ENCODE measurements around the gene CPNE5.
A peak's percentile ranks its signal among the peaks of the same experiment; 100 is the strongest.

The CPNE5 gene

GRCh38 chr6:36857325-36857724, 18.1 kb upstream of the CPNE5 start:
- peaks cover 0 to 17% (median 1%) of the 10 kb centered on the region in 4 experiments for H3K4me1 ChIP-seq (ENCODE audit: control extremely low read depth in 1 of 4, control insufficient read depth in 4 of 4, insufficient read depth in 4 of 4, low read length in 3 of 4)
- no peak overlapping the region for H3K4me3 ChIP-seq (ENCODE audit: control insufficient read depth in 1 of 7, extremely low read depth in 1 of 7, insufficient read depth in 4 of 7, low read depth in 2 of 7, low read length in 6 of 7)
- H3K36me3 ChIP-seq (ENCODE audit: control insufficient read depth in 4 of 4, insufficient read depth in 4 of 4, low read length in 3 of 4): peaks cover 7 to 53% (median 29%) of the 10 kb centered on the region in 4 experiments
- WGBS (ENCODE audit: insufficient coverage): 100% methylated on average over 3 of the region's 4 CpGs
- H3K9me3 ChIP-seq (ENCODE audit: control extremely low read depth in 1 of 5, control insufficient read depth in 4 of 5, insufficient read depth in 2 of 5, low read depth in 1 of 5, low read length in 4 of 5): no peaks in the 10 kb centered on the region
- ChIA-PET CTCF (interaction anchor here (0.7 to 1.7 kb wide), 7 partner anchors 8 to 107 kb away, joined by 3 to 8 read pairs (median 3); no protein-coding TSS in a partner anchor), POLR2A (no interaction called here)
- no peak overlapping the region for H3K27ac ChIP-seq (ENCODE audit: insufficient read depth in 1 of 2, low read depth in 1 of 2, low read length in 2 of 2, poor library complexity in 1 of 2, severe bottlenecking in 2 of 2)
- no peaks in the 10 kb centered on the region for H3K27me3 ChIP-seq (replicated peaks in 2 of 5; ENCODE audit: control insufficient read depth in 4 of 5, insufficient read depth in 5 of 5, low read length in 4 of 5)
- DNase-seq: no peak

- H3K27me3 ChIP-seq (replicated peaks in 2 of 5; ENCODE audit: control insufficient read depth in 4 of 5, insufficient read depth in 5 of 5, low read length in 4 of 5): no peaks in the 10 kb centered on the region
- WGBS (ENCODE audit: insufficient coverage): 96% methylated on average over 6 of the region's 8 CpGs
- ChIA-PET CTCF (interaction anchor here (0.6 to 1.7 kb wide), 3 partner anchors 18 to 90 kb away, joined by 3 to 8 read pairs (median 5); no protein-coding TSS in a partner anchor), POLR2A (no interaction called here)
- no peak for DNase-seq
- H3K27ac ChIP-seq (ENCODE audit: insufficient read depth in 1 of 2, low read depth in 1 of 2, low read length in 2 of 2, poor library complexity in 1 of 2, severe bottlenecking in 2 of 2): no peak overlapping the region
- H3K9me3 ChIP-seq (ENCODE audit: control extremely low read depth in 1 of 5, control insufficient read depth in 4 of 5, insufficient read depth in 2 of 5, low read depth in 1 of 5, low read length in 4 of 5): no peaks in the 10 kb centered on the region
- H3K4me3 ChIP-seq (ENCODE audit: control insufficient read depth in 1 of 7, extremely low read depth in 1 of 7, insufficient read depth in 4 of 7, low read depth in 2 of 7, low read length in 6 of 7): no peak overlapping the region
- H3K4me1 ChIP-seq (ENCODE audit: control extremely low read depth in 1 of 4, control insufficient read depth in 4 of 4, insufficient read depth in 4 of 4, low read length in 3 of 4): peaks cover 2 to 27% (median 5%) of the 10 kb centered on the region in 4 experiments
- H3K36me3 ChIP-seq (ENCODE audit: control insufficient read depth in 4 of 4, insufficient read depth in 4 of 4, low read length in 3 of 4): peaks cover 7 to 49% (median 26%) of the 10 kb centered on the region in 4 experiments
These were observed 17.0 kb upstream of the CPNE5 start for GRCh38 chr6:36856277-36856676.

GRCh38 chr6:36855750-36856149, 16.5 kb upstream of the CPNE5 start:
- no peak for DNase-seq
- Histone ChIP-seq H3K9me3 (ENCODE audit: control extremely low read depth in 1 of 5, control insufficient read depth in 4 of 5, insufficient read depth in 2 of 5, low read depth in 1 of 5, low read length in 4 of 5) (no peaks in the 10 kb centered on the region), H3K27me3 (replicated peaks in 2 of 5; ENCODE audit: control insufficient read depth in 4 of 5, insufficient read depth in 5 of 5, low read length in 4 of 5) (no peaks in the 10 kb centered on the region), H3K4me1 (ENCODE audit: control extremely low read depth in 1 of 4, control insufficient read depth in 4 of 4, insufficient read depth in 4 of 4, low read length in 3 of 4) (peaks cover 2 to 28% (median 5%) of the 10 kb centered on the region in 4 experiments), H3K4me3 (ENCODE audit: control insufficient read depth in 1 of 7, extremely low read depth in 1 of 7, insufficient read depth in 4 of 7, low read depth in 2 of 7, low read length in 6 of 7) (no peak overlapping the region), H3K27ac (ENCODE audit: insufficient read depth in 1 of 2, low read depth in 1 of 2, low read length in 2 of 2, poor library complexity in 1 of 2, severe bottlenecking in 2 of 2) (no peak overlapping the region), H3K36me3 (ENCODE audit: control insufficient read depth in 4 of 4, insufficient read depth in 4 of 4, low read length in 3 of 4) (peaks cover 7 to 49% (median 26%) of the 10 kb centered on the region in 4 experiments)
- ChIA-PET POLR2A (no interaction called here), CTCF (interaction anchor here (0.6 kb wide), 1 partner anchor 18 kb away, joined by 3 read pairs; no protein-coding TSS in a partner anchor)
- 100% methylated on average over 7 of the region's 10 CpGs for WGBS (ENCODE audit: insufficient coverage)

GRCh38 chr6:36853325-36853724, 14.1 kb upstream of the CPNE5 start:
- H3K27ac ChIP-seq (ENCODE audit: insufficient read depth in 1 of 2, low read depth in 1 of 2, low read length in 2 of 2, poor library complexity in 1 of 2, severe bottlenecking in 2 of 2): no peak overlapping the region

DNA sequence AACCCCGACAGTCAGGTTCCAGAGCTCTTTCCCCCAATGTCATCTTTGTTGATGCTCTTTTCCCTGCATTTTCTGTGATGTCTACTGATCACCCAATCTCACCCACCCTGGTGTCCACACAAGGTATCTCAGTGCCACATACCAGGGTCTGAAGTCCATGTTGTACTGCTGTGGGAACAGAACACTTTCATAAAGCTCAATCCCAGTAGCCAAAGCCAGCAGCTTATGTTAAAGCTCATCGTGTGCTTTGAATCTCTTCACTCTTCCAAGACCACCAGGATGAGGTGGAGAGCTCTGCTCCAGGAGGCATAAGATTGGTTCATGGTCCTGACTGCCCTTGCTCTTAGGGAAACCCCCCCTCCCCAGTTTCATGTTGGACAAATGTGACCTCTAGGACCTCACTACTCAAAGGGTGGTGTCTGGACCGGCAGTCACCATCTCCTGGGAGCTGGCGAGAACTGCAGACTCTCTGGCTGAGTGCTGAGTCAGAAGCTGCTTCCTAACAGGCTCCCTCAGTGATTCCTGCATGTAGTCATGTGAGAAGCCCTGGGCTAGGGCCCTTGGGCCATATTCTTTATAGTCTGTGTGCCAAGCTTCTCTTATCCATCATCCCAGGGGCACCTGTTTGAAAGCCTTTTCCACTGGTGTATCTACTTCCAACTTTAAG, 13.4 kb upstream of the CPNE5 start:
- no peak overlapping the region for H3K4me3 ChIP-seq (ENCODE audit: control insufficient read depth in 1 of 7, extremely low read depth in 1 of 7, insufficient read depth in 4 of 7, low read depth in 2 of 7, low read length in 6 of 7)
- H3K9me3 ChIP-seq (ENCODE audit: control extremely low read depth in 1 of 5, control insufficient read depth in 4 of 5, insufficient read depth in 2 of 5, low read depth in 1 of 5, low read length in 4 of 5): no peaks in the 10 kb centered on the region
- no peak overlapping the region for H3K27ac ChIP-seq (ENCODE audit: insufficient read depth in 1 of 2, low read depth in 1 of 2, low read length in 2 of 2, poor library complexity in 1 of 2, severe bottlenecking in 2 of 2)
- H3K27me3 ChIP-seq (replicated peaks in 2 of 5; ENCODE audit: control insufficient read depth in 4 of 5, insufficient read depth in 5 of 5, low read length in 4 of 5): peaks cover 0 to 3% (median 0%) of the 10 kb centered on the region in 5 experiments
- no peak for DNase-seq
- CTCF ChIA-PET: interaction anchor here (0.8 to 10.8 kb wide), 28 partner anchors 8 to 237 kb away, joined by 3 to 189 read pairs (median 5); partner anchors contain the start of genes CPNE5 and PPIL1
- WGBS (ENCODE audit: insufficient coverage): 71% methylated on average over 3 of the region's 4 CpGs
- H3K4me1 ChIP-seq (ENCODE audit: control extremely low read depth in 1 of 4, control insufficient read depth in 4 of 4, insufficient read depth in 4 of 4, low read length in 3 of 4): peaks cover 12 to 50% (median 21%) of the 10 kb centered on the region in 4 experiments
- H3K36me3 ChIP-seq (ENCODE audit: control insufficient read depth in 4 of 4, insufficient read depth in 4 of 4, low read length in 3 of 4): peaks cover 7 to 36% (median 19%) of the 10 kb centered on the region in 4 experiments
- POLR2A ChIA-PET: interaction anchor here (0.6 kb wide), 1 partner anchor 89 kb away, joined by 3 read pairs; no protein-coding TSS in a partner anchor

More at GRCh38 chr6:36853325-36853724, 14.1 kb upstream of the CPNE5 start:
- Histone ChIP-seq H3K27me3 (replicated peaks in 2 of 5; ENCODE audit: control insufficient read depth in 4 of 5, insufficient read depth in 5 of 5, low read length in 4 of 5) (peaks cover 0 to 3% (median 0%) of the 10 kb centered on the region in 5 experiments), H3K4me3 (ENCODE audit: control insufficient read depth in 1 of 7, extremely low read depth in 1 of 7, insufficient read depth in 4 of 7, low read depth in 2 of 7, low read length in 6 of 7) (no peak overlapping the region), H3K36me3 (ENCODE audit: control insufficient read depth in 4 of 4, insufficient read depth in 4 of 4, low read length in 3 of 4) (peaks cover 7 to 38% (median 20%) of the 10 kb centered on the region in 4 experiments), H3K4me1 (ENCODE audit: control extremely low read depth in 1 of 4, control insufficient read depth in 4 of 4, insufficient read depth in 4 of 4, low read length in 3 of 4) (peaks cover 12 to 49% (median 20%) of the 10 kb centered on the region in 4 experiments), H3K9me3 (ENCODE audit: control extremely low read depth in 1 of 5, control insufficient read depth in 4 of 5, insufficient read depth in 2 of 5, low read depth in 1 of 5, low read length in 4 of 5) (no peaks in the 10 kb centered on the region)
- CTCF ChIA-PET: interaction anchor here (1.0 to 10.8 kb wide), 18 partner anchors 9 to 238 kb away, joined by 3 to 189 read pairs (median 14); partner anchors contain the start of genes CPNE5 and PPIL1
- POLR2A ChIA-PET: interaction anchor here (0.6 kb wide), 1 partner anchor 75 kb away, joined by 3 read pairs; no protein-coding TSS in a partner anchor
- DNase-seq: peak in 2 of 3 donors; percentile 55 to 59
- 77% methylated on average over 5 of the region's 5 CpGs for WGBS (ENCODE audit: insufficient coverage)

DNA sequence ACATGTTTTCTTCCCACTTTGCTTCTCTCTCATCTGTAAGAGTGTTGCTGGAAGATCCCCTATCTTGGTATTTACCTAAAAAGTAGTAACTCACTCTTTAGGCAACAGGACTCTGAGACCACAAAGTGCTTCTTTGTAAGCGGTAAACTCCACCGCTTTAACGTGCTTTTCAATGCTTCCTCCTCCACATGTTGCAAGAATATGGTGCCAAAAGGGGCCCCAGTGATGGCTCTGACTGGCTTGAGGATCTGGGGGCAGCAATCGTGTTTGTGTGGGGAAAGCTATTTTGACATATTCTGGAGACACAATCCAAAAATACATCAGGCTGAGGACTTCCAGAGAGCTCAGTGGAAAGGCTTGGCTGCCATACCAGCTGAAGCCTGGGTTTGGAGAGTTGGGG, 12.4 kb upstream of the CPNE5 start:
- CTCF ChIA-PET: interaction anchor here (0.6 to 10.8 kb wide), 29 partner anchors 8 to 311 kb away, joined by 3 to 189 read pairs (median 5); partner anchors contain the start of genes CPNE5 and PPIL1
- no peak overlapping the region for H3K4me3 ChIP-seq (ENCODE audit: control insufficient read depth in 1 of 7, extremely low read depth in 1 of 7, insufficient read depth in 4 of 7, low read depth in 2 of 7, low read length in 6 of 7)
- WGBS (ENCODE audit: insufficient coverage): 26% methylated on average over 3 of the region's 4 CpGs
- peaks cover 0 to 3% (median 0%) of the 10 kb centered on the region in 5 experiments for H3K27me3 ChIP-seq (replicated peaks in 2 of 5; ENCODE audit: control insufficient read depth in 4 of 5, insufficient read depth in 5 of 5, low read length in 4 of 5)
- peaks cover 7 to 31% (median 18%) of the 10 kb centered on the region in 4 experiments for H3K36me3 ChIP-seq (ENCODE audit: control insufficient read depth in 4 of 4, insufficient read depth in 4 of 4, low read length in 3 of 4)
- peaks cover 12 to 50% (median 21%) of the 10 kb centered on the region in 4 experiments for H3K4me1 ChIP-seq (ENCODE audit: control extremely low read depth in 1 of 4, control insufficient read depth in 4 of 4, insufficient read depth in 4 of 4, low read length in 3 of 4)
- POLR2A ChIA-PET: interaction anchor here (0.6 to 1.0 kb wide), 2 partner anchors 53 to 88 kb away, joined by 3 to 5 read pairs; no protein-coding TSS in a partner anchor
- no peak overlapping the region for H3K27ac ChIP-seq (ENCODE audit: insufficient read depth in 1 of 2, low read depth in 1 of 2, low read length in 2 of 2, poor library complexity in 1 of 2, severe bottlenecking in 2 of 2)
- peak in 2 of 3 donors; percentile 45 to 49 for DNase-seq
- H3K9me3 ChIP-seq (ENCODE audit: control extremely low read depth in 1 of 5, control insufficient read depth in 4 of 5, insufficient read depth in 2 of 5, low read depth in 1 of 5, low read length in 4 of 5): no peaks in the 10 kb centered on the region
